NCI-H526 (cell line): ENCODE measurements around the gene TANC2.
A peak's percentile ranks its signal among the peaks of the same experiment; 100 is the strongest.

ENCODE experiments used
- DNase-seq, 2 experiments: peaks; one replicate each; lab custom pipeline; 2025; lab: John Stamatoyannopoulos, UW

TANC2 gene

GRCh38 chr17:62965686-62966425, at the start of gene TANC2:
TSS of gene TANC2 (plus strand) at chr17:62966235. CDS start at chr17:63009560, 43,325 bp downstream.
- peak; percentile 71 to 93 for DNase-seq

DNA sequence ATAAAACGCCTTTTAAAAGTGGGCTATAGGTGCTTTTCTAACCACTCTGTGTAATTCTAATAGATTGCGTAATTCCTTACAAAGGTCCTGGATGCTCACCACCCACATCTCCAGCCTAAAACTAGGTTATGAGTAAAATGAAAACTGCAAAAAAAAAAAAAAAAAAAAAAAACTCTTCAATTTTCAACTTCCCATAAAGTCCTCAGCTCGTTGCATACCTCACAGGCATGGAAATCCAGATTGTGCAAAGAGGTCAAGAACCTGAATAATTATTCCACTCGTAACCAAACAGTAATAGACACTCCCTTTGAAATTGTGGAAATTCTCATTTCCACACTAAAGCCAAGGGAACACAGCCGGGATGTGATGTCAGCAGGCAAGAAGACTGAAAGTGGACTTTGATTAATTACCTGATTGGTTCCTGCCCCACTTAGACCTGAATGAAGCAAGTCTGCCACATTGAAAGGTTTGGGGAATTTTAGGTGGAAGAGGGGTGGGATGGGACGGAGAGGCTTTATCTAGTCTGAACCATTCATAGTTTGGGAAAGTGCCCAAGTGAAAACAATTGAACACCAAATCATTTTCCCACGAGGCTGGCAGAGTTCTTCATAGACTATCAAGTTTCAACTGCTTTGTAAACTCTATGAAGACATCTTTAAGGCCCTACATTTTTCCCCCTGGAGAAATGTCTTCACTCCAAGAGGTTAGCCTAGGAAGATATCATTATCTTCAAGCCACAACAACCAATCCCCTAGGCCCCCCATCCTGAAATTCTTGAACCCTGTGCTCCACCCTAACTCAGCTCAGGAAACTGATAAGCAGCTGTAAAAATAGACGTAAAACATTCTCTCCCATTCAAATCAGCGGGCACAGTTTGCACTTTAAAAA, 49.1 kb upstream of the TANC2 start:
- no peak for DNase-seq

GRCh38 chr17:62919388-62919787, 46.6 kb upstream of the TANC2 start:
- no peak for DNase-seq

- DNase-seq = no peak
These were observed 45.7 kb upstream of the TANC2 start for GRCh38 chr17:62920300-62920699.

- DNase-seq = no peak
These were observed 44.2 kb upstream of the TANC2 start for GRCh38 chr17:62921817-62922216.

GRCh38 chr17:62923258-62924150, 42.5 kb upstream of the TANC2 start:
- peak in 1 of 2 experiments; percentile 17 for DNase-seq

- no peak for DNase-seq
These were observed 40.7 kb upstream of the TANC2 start for GRCh38 chr17:62925267-62925836.

- DNase-seq = no peak
These were observed 39.0 kb upstream of the TANC2 start for GRCh38 chr17:62927083-62927482.

DNA sequence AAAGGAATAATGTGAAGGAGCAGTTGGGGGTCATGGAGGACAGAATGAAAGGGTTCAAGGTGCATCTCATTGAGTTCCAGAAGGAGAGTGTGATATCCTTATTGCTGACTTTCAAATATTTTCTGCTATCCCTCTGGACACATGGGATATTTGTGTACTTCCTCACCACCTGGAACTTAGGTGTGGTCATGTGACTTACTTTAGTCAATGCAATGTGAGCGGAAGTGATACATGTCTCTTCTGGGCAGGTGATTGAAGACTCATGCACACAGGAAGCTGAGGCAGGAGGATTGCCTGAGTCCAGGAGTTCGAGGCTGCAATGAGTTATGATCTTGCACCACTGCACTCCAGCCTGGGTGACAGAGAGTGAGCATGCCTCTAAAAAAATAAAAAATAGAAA, 36.7 kb upstream of the TANC2 start:
- peak in 1 of 2 experiments; percentile 15 for DNase-seq

GRCh38 chr17:62931101-62931500, 34.9 kb upstream of the TANC2 start:
- no peak for DNase-seq

DNA sequence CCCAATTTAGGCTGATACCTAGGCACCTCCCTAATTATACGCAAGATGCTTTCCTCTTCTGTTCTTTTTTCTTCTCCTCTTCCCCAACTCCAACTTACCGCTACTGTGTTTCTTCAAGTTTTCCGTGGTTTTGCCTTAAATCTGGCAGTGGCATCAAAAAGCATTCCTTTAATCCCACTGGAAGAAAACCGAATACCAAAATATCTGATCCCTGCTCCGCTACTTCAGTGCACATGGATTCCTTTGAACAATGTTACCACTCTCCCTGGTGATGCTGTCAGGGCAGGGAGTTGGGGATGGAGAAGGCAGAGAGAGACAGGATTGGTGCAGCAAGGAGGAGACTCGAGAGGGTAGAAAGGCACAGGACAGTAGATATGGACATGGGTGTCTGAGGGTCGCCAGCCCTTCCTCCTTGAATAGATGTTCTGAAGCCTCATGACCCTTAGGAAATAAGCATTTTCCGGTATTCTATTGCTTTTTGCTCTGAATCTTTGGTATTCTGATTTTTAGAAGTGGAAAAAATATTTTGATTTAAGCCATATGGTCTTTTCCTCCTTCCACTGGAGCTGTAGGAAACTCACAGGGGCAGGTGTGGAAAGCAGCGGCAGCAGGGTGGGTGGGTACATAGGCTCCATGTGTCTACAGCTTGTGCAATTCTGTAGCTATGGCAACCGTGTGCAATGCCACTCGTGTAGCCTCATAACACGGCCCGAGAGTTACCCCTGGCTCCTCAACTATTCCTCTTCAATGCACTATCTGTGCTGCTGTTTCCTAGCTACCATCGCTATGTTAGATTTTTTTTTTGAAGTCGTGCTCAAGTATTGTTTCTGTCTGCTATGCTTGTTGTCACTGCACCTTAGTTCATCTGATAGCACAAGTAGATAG, 32.3 kb upstream of the TANC2 start:
- no peak for DNase-seq

GRCh38 chr17:62935098-62935497, 30.9 kb upstream of the TANC2 start:
- peak in 1 of 2 experiments; percentile 19 for DNase-seq

DNA sequence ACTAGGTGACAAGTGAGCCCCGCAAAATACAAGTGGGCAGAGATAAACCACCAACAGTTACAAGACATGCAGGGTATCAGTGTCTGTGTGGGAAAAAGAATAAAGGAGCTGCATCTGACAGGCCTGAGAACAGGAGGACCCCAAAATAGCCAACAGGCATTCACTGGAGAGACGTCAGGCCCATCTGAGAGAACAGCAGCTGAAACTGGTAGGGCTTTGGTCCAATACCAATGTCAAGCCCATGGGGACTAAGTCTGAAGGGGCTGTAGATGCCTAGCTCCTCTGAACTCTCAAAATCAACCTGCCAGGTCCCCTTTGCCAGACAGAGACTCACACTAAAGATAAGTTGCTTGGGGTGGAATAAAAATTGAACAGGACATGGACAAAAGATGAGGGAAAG, 30.5 kb upstream of the TANC2 start:
- DNase-seq = no peak

DNA sequence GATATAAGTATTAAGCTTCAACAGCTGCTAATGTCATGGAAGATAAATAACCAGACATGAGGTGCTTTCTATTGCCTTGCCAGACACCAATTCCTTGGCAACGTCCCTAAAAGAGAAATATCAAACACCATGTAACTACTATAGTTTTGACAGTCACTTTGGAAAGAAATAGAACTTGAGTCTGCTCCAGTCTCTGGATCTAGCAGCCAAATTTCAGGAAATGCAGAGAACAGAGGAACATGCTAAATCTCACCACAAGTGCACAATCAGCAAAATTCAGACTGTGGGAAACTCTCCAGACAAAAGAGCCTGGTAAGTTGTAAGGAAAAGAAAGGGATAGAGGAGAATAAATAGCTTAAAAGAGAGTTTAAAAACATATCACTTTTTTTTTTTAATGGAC, 28.4 kb upstream of the TANC2 start:
- no peak for DNase-seq

- DNase-seq = no peak
These were observed 24.6 kb upstream of the TANC2 start for GRCh38 chr17:62941358-62941991.

GRCh38 chr17:62948370-62948769, 17.7 kb upstream of the TANC2 start:
- no peak for DNase-seq

DNA sequence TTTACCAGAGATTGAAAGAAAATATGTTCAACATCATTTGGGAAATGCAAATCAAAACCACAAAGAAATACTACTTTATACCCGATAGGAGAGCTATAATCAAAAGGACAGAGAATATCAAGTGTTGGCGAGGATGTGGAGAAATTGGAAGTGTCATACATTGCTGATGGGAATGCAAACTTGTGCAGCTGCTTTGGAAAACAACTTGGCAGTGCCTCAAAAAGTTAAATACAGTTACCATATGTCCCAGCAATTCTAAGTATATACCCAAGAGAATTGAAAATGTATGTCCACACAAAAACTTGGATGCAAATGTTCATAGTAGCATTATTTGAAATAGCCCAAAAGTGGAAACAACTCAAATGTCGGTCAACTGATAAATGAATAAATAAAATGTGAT, 17.0 kb upstream of the TANC2 start:
- no peak for DNase-seq

- DNase-seq = no peak
These were observed 16.0 kb upstream of the TANC2 start for GRCh38 chr17:62950067-62950466.

- no peak for DNase-seq
These were observed 10.1 kb upstream of the TANC2 start for GRCh38 chr17:62955841-62956352.

DNA sequence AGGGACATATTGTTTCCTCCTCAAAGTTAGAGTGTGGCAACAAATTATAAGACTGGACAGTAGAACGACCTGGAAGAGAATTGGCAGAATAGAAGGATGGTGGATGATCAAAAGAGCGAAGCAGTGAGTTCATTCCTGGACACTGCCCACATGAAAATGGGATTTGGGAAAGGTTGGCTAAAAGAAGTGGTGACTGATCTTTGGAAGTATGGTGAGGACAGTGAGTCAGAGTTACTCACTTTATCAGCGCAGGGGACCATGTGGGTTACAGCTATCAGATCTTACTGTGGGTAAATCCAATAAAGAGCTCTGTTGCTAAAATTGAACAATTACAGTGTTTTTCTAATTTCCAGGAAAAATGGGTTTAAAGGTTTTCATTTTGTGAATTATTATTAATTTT, 2.7 kb upstream of the TANC2 start:
- no peak for DNase-seq
